Metanephros (tissue), 2 donors: ENCODE measurements around the gene ECSCR. TPM values are rescaled to one million over a fixed set of nuclear protein-coding genes. Genes with fewer than 3 reads are reported as not detected.

Source experiments
- small RNA-seq: library from RNA; depleted of rRNA; stranded (forward); fragments of <200 nt; gene quantifications from one replicate; pipeline ENCODE3, GENCODE V24; 2014; ENCODE audit warnings: low replicate concordance
- total RNA-seq: library from RNA; depleted of rRNA; stranded (reverse); fragments of >200 nt; gene quantifications from one replicate; pipeline ENCODE4 v1.2.3, GENCODE V29; 2014

ECSCR gene
- 24.9 TPM for total RNA-seq

GRCh38 chr5:139462586-139463276, at the start of gene ECSCR:
Gene ECSCR, minus strand, starts transcription at chr5:139462743. Its CDS starts 73 bp downstream, at chr5:139462670.

GRCh38 chr5:139482050-139482889, 19.7 kb upstream of the ECSCR start, which contains the start of gene STING1:
Gene STING1, minus strand, starts transcription at chr5:139482758. Its CDS starts 1,054 bp downstream, at chr5:139481704.

GRCh38 chr5:139470821-139471300, 8.3 kb upstream of the ECSCR start, which contains the start of gene SMIM33:
Gene SMIM33, plus strand, starts transcription at chr5:139471004. Its CDS starts 118 bp downstream, at chr5:139471122.

GRCh38 chr5:139439013-139439903, 23.3 kb downstream of the ECSCR start, which contains the start of gene DNAJC18:
Gene DNAJC18, minus strand, starts transcription at chr5:139439525. Its CDS starts 80 bp downstream, at chr5:139439445.

GRCh38 chr5:139403787-139404483, 58.6 kb downstream of the ECSCR start, which contains the start of gene SPATA24:
Gene SPATA24, minus strand, starts transcription at chr5:139404089. Its CDS starts 29 bp downstream, at chr5:139404060.

Small RNA genes lying within 50 kb of the gene (small RNA-seq; reads per million reads assigned to genes)
- 0.19 reads per million for gene RNU5B-4P

Other genes with a start within 250 kb of the ECSCR start
- 334 TPM for gene MATR3, start 169.0 kb downstream of the ECSCR start, total RNA-seq
- gene PAIP2, start 120.9 kb downstream of the ECSCR start, total RNA-seq = 68.5 TPM
- gene SLC23A1, start 79.4 kb downstream of the ECSCR start, total RNA-seq = 6.2 TPM
- gene MZB1, start 72.8 kb downstream of the ECSCR start, total RNA-seq = 0.93 TPM
- 11.2 TPM for gene PROB1, start 67.6 kb downstream of the ECSCR start, total RNA-seq
- gene SPATA24, start 58.7 kb downstream of the ECSCR start, total RNA-seq = 5.5 TPM
- 11.2 TPM for gene DNAJC18, start 23.2 kb downstream of the ECSCR start, total RNA-seq
- not detected for gene SMIM33, start 8.3 kb upstream of the ECSCR start, total RNA-seq
- gene STING1, start 20.0 kb upstream of the ECSCR start, total RNA-seq = 48.5 TPM
- gene UBE2D2, start 98.6 kb upstream of the ECSCR start, total RNA-seq = 70.9 TPM
- 196 TPM for gene CXXC5, start 185.6 kb upstream of the ECSCR start, total RNA-seq